ENCODE results near the gene ABCB6.

Gene ABCB6

GRCh38 chr2:219214786-219215185 is 4.0 kb downstream of the ABCB6 start:
- TF ChIP-seq CSDC2 (CRISPR knock-in tag; IDR thresholded peaks at IDR 0.05) (no peak), ZFP30 (CRISPR knock-in tag; IDR thresholded peaks at IDR 0.05) (no peak), ZNF70 (CRISPR knock-in tag; IDR thresholded peaks at IDR 0.05) (no peak), ZFP3 (CRISPR knock-in tag; IDR thresholded peaks at IDR 0.05) (no peak), OSR1 (CRISPR knock-in tag; IDR thresholded peaks at IDR 0.05) (no peak), GLIS3 (CRISPR knock-in tag; IDR thresholded peaks at IDR 0.05) (no peak), TSHZ2 (CRISPR knock-in tag; IDR thresholded peaks at IDR 0.05) (no peak), RARB (CRISPR knock-in tag; IDR thresholded peaks at IDR 0.05) (no peak), CREB5 (CRISPR knock-in tag; IDR thresholded peaks at IDR 0.05; ENCODE audit: low read depth) (no peak), POU6F1 (CRISPR knock-in tag; IDR thresholded peaks at IDR 0.05; ENCODE audit: borderline replicate concordance, low read depth) (no peak), ARNTL (CRISPR knock-in tag; IDR thresholded peaks at IDR 0.05; ENCODE audit: borderline replicate concordance, low read depth) (no peak), ZC3H10 (CRISPR knock-in tag; IDR thresholded peaks at IDR 0.05) (no peak), SNAI2 (CRISPR knock-in tag; IDR thresholded peaks at IDR 0.05) (no peak), ESRRG (CRISPR knock-in tag; IDR thresholded peaks at IDR 0.05) (no peak), TCF4 (CRISPR knock-in tag; IDR thresholded peaks at IDR 0.05; ENCODE audit: borderline replicate concordance) (no peak)
- no peak for ATAC-seq

GRCh38 chr2:219214141-219214540 is 4.6 kb downstream of the ABCB6 start:
- TF ChIP-seq ZFP30 (CRISPR knock-in tag; IDR thresholded peaks at IDR 0.05) (no peak), ZNF8 (CRISPR knock-in tag; IDR thresholded peaks at IDR 0.05) (no peak), PPARA (CRISPR knock-in tag; IDR thresholded peaks at IDR 0.05; ENCODE audit: borderline replicate concordance) (no peak), TSHZ2 (CRISPR knock-in tag; IDR thresholded peaks at IDR 0.05) (no peak)

GRCh38 chr2:219213486-219214071 is 5.2 kb downstream of the ABCB6 start:
- ATAC-seq = no peak
- TF ChIP-seq OSR1 (CRISPR knock-in tag; IDR thresholded peaks at IDR 0.05) (no peak), ZNF70 (CRISPR knock-in tag; IDR thresholded peaks at IDR 0.05) (no peak), SNAI2 (CRISPR knock-in tag; IDR thresholded peaks at IDR 0.05) (no peak), PPARA (CRISPR knock-in tag; IDR thresholded peaks at IDR 0.05; ENCODE audit: borderline replicate concordance) (no peak), GLIS3 (CRISPR knock-in tag; IDR thresholded peaks at IDR 0.05) (no peak), ESRRG (CRISPR knock-in tag; IDR thresholded peaks at IDR 0.05) (no peak), RARB (CRISPR knock-in tag; IDR thresholded peaks at IDR 0.05) (no peak), CREB5 (CRISPR knock-in tag; IDR thresholded peaks at IDR 0.05; ENCODE audit: low read depth) (no peak), BACH2 (CRISPR knock-in tag; IDR thresholded peaks at IDR 0.05; ENCODE audit: borderline replicate concordance) (no peak), PATZ1 (CRISPR knock-in tag; IDR thresholded peaks at IDR 0.05; ENCODE audit: borderline replicate concordance) (no peak), ZNF565 (CRISPR knock-in tag; conservative IDR thresholded peaks at IDR 0.05; ENCODE audit: low read depth) (no peak), ZC3H10 (CRISPR knock-in tag; IDR thresholded peaks at IDR 0.05) (no peak)

More at GRCh38 chr2:219214141-219214540, 4.6 kb downstream of the ABCB6 start:
- no peak for ATAC-seq

Measured in SK-N-SH treated with all-trans-retinoic acid at 6 μM for 48 hours (cell line).